Measurements from ENCODE around the gene SEC22A.

The SEC22A gene

GRCh38 chr3:123287962-123288302 lies 86.2 kb downstream of the SEC22A start:
- DNase-seq (ENCODE audit: low spot score): no peak

GRCh38 chr3:123289391-123290106 lies 87.8 kb downstream of the SEC22A start:
- DNase-seq (ENCODE audit: low spot score): no peak

GRCh38 chr3:123290107-123290930 lies 88.6 kb downstream of the SEC22A start:
- DNase-seq (ENCODE audit: low spot score): no peak

GRCh38 chr3:123290962-123291361 lies 89.2 kb downstream of the SEC22A start:
- no peak for DNase-seq (ENCODE audit: low spot score)

GRCh38 chr3:123291404-123291803 lies 89.7 kb downstream of the SEC22A start:
- DNase-seq (ENCODE audit: low spot score): no peak

GRCh38 chr3:123292321-123293310 lies 90.9 kb downstream of the SEC22A start:
- no peak for DNase-seq (ENCODE audit: low spot score)

GRCh38 chr3:123294296-123294938 lies 92.7 kb downstream of the SEC22A start:
- no peak for DNase-seq (ENCODE audit: low spot score)

- DNase-seq (ENCODE audit: low spot score): no peak
Measured at GRCh38 chr3:123295171-123295900, 93.6 kb downstream of the SEC22A start.

GRCh38 chr3:123295901-123296250 lies 94.1 kb downstream of the SEC22A start:
- no peak for DNase-seq (ENCODE audit: low spot score)

GRCh38 chr3:123296261-123296660 lies 94.5 kb downstream of the SEC22A start:
- no peak for DNase-seq (ENCODE audit: low spot score)

GRCh38 chr3:123296836-123297626 lies 95.3 kb downstream of the SEC22A start:
- DNase-seq (ENCODE audit: low spot score): no peak

GRCh38 chr3:123297627-123297899 lies 95.8 kb downstream of the SEC22A start:
- DNase-seq (ENCODE audit: low spot score): no peak

GRCh38 chr3:123298903-123299302 lies 97.2 kb downstream of the SEC22A start:
- peak; percentile 69 for DNase-seq (ENCODE audit: low spot score)

- no peak for DNase-seq (ENCODE audit: low spot score)
Measured at GRCh38 chr3:123299581-123299980, 97.8 kb downstream of the SEC22A start.

- DNase-seq (ENCODE audit: low spot score): no peak
Measured at GRCh38 chr3:123300056-123300455, 98.3 kb downstream of the SEC22A start.

- DNase-seq (ENCODE audit: low spot score): no peak
Measured at GRCh38 chr3:123300583-123300982, 98.8 kb downstream of the SEC22A start.

- no peak for DNase-seq (ENCODE audit: low spot score)
Measured at GRCh38 chr3:123301331-123302184, 99.8 kb downstream of the SEC22A start.

GRCh38 chr3:123302961-123303360 lies 101.2 kb downstream of the SEC22A start:
- no peak for DNase-seq (ENCODE audit: low spot score)

GRCh38 chr3:123303976-123304560 lies 102.3 kb downstream of the SEC22A start:
- DNase-seq (ENCODE audit: low spot score): no peak
